Stomach (tissue), 9 donors: Measurements from ENCODE around the gene VKORC1L1. TPM values are rescaled to one million over a fixed set of nuclear protein-coding genes. Genes with fewer than 3 reads are reported as not detected.
"Not testable (repeated sequence)": the region's sequence is repeated elsewhere in the genome, so short reads cannot be mapped to it uniquely, and the experiment has no call there.

ENCODE experiments used
- DNase-seq, 2 donors: peaks; one replicate each; pipeline versions ENCODE4 v3.0.0 to v3.0.0-alpha.2; 2013 to 2019
- H3K27ac ChIP-seq, 5 donors: fragments of 200-600 bp in 4 of 5; sonication (generic) in 4 of 5; one replicate each; pipeline ENCODE4 v1.5.1; 2013 to 2019; ENCODE audit warnings: mild to moderate bottlenecking in 1 of 5, moderate library complexity in 1 of 5
- H3K27me3 ChIP-seq, 3 donors: fragments of 200-600 bp; sonication (generic); one replicate each; pipeline ENCODE4 v1.5.1; 2017 to 2019; ENCODE audit warnings: mixed run types in 1 of 3
- H3K36me3 ChIP-seq, 4 donors: fragments of 200-600 bp; sonication (generic); 1 replicate in 3 of 4; 2 replicates in 1 of 4; pipeline ENCODE4 v1.5.1; 2016 to 2019
- H3K4me1 ChIP-seq, 4 donors: fragments of 200-600 bp; sonication (generic); one replicate each; pipeline ENCODE4 v1.5.1; 2016 to 2019
- H3K4me3 ChIP-seq, 4 donors: fragments of 200-600 bp; sonication (generic) in 3 of 4; one replicate each; pipeline ENCODE4 v1.5.1; 2016 to 2019; ENCODE audit warnings: mild to moderate bottlenecking in 1 of 4
- H3K9me3 ChIP-seq, 4 donors: fragments of 200-600 bp; sonication (generic); one replicate each; pipeline ENCODE4 v1.5.1; 2016 to 2019
- CTCF ChIP-seq, 7 experiments: fragments of 450-650 bp in 4 of 7; fragments of 200-600 bp in 3 of 7; sonication (generic) in 3 of 7; IDR thresholded peaks; one replicate each; pipeline ENCODE4 v1.5.1; 2016 to 2019; ENCODE audit warnings: antibody characterized with exemption in 7 of 7, control low read depth in 2 of 7, mild to moderate bottlenecking in 1 of 7
- EP300 ChIP-seq: sonication (generic); formaldehyde crosslinking; IDR thresholded peaks from one replicate; pipeline ENCODE4 v1.6.1; 2017; ENCODE audit warnings: antibody characterized with exemption
- POLR2A ChIP-seq, 4 donors: fragments of 450-650 bp; IDR thresholded peaks; one replicate each; pipeline ENCODE4 v1.6.1; 2016; ENCODE audit warnings: antibody characterized with exemption in 4 of 4, control low read depth in 2 of 4, mild to moderate bottlenecking in 1 of 4, moderate library complexity in 1 of 4
- POLR2AphosphoS5 ChIP-seq, 3 donors: sonication (generic); formaldehyde crosslinking; IDR thresholded peaks; one replicate each; pipeline ENCODE4 v1.6.1; 2016; ENCODE audit warnings: antibody characterized with exemption in 3 of 3
- WGBS, 5 donors: extraction: QIAGEN DNeasy Blood & Tissue Kit in 3 of 5; methylation state at CpG; one replicate each; pipeline versions ENCODE4 v1.1.5 to v1.1.7; 2013 to 2018; 5-methylcytosine and 5-hydroxymethylcytosine counted together
- intact Hi-C: fragments of 100-400 bp; cut with DNase I; formaldehyde crosslinking; loops from one replicate; pipeline ENCODE4 v1.15.1; 2023; ENCODE audit warnings: low total_unique reads
- polyA plus RNA-seq, 3 donors: library from polyadenylated mRNA; stranded (reverse); fragments of 200-250 nt; gene quantifications; one replicate each; pipeline ENCODE4 v1.2.3, GENCODE V29; 2013
- total RNA-seq, 5 donors: library from RNA; depleted of rRNA; stranded (reverse); fragments of >200 nt; gene quantifications; one replicate each; pipeline versions ENCODE4 v1.1.0 to v1.2.3, GENCODE V29; 2014 to 2016
- donor health status: healthy with polysubstance abuse.
- donor health status: Bipolar disorder and iron deficiency.
- donor health status: healthy.

The VKORC1L1 gene
- total and polyA plus RNA-seq, 8 donors = 1.8 to 31.6 (median 6.5) TPM

DNA sequence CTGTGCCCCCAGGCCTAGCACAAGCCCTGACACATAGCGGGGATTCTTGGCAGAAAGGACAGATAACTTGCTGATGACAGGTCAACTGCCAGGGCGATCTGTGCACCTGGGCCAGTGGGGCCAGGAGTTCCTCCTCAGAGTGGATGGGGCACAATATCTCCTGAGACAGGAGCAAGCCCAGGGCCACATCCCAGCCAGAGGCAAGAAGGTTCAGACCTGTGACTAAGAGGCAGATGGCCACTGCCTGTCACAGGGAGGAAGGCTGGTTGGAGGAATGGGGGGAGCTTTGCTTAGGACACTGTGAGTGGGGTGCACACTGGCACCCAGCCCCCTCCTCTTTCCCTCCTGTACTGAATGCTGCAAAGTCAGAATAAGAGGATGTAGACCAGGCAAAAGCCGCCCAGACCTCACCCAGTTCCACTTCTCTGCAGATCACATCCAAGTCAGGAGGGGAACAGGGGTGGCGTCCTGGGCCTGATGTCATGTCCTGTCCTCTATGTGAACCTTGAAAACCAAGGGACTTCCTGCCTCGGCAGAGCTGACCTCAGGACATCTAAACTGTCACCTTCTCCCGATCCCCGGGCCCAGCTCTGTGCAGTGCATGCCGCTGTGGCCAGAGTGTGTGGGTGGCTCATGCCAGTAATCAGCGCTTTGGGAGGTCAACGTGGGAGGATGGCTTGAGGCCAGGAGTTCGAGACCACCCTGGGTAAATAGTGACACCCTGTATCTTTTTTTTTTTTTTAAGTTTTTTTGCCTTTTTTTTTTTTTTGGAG is 107.8 kb downstream of the VKORC1L1 start:
- no peaks in the 10 kb centered on the region for H3K9me3 ChIP-seq
- H3K4me1 ChIP-seq = peaks cover 13 to 32% (median 27%) of the 10 kb centered on the region in 4 donors
- peaks cover 19 to 47% (median 46%) of the 10 kb centered on the region in 4 donors for H3K36me3 ChIP-seq
- no peaks in the 10 kb centered on the region for H3K27me3 ChIP-seq
- 24 to 39% (median 32%) methylated on average over 9 to 11 of the region's 11 CpGs for WGBS, 5 donors
- intact Hi-C loops = no loop called here
- DNase-seq = peak; percentile 27 to 80
- peak overlapping the region; percentile 84 to 96 (median 89) for H3K4me3 ChIP-seq
- peak overlapping the region; percentile 5 to 88 (median 82) for H3K27ac ChIP-seq
- no peak for TF ChIP-seq CTCF (IDR thresholded peaks at IDR 0.05)
- TF ChIP-seq POLR2AphosphoS5 (IDR thresholded peaks at IDR 0.05) = peak in 1 of 3 donors; percentile 53
- TF ChIP-seq POLR2A (IDR thresholded peaks at IDR 0.05) = no peak
- no peak for TF ChIP-seq EP300

DNA sequence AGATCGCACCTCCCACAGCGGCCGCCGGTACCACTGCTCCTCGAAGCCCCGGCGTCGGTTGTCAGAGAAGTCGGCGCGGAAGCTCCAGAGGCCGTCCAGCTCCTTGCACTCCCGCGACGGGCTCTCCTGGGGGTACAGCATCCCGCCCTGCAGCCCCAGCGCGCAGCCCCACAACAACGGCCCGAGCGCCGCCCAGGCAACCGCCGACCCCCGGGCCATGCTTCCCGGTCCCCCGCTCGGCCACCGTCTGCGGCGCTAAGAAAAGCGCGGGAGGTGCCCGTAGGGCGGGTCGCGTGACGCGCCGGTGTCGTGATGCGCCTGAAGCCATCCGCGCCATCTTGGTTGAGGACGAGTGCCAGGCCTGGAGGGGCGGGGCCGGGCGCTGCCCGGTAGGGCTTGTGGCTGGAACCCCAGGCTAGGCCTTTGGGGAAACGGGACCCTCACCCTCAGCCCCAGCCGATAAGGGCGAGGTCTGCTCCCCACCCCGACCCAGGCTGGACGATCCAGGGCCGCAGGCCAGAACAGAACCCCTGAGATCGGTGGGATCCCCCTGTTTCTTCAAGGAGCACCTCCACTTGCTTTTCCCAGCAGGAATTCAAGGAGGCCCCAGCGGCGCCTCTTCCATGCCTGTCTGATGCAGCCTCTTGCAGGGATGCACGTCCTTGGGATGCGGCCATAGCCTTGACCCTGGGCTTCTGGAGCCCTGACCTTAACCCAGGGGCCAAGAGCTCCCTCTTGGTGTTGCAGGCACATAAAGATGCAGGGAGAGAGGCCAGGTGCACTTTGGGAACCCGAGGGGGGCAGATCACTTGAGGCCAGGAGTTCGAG is 109.3 kb downstream of the VKORC1L1 start, which contains the start of gene GUSB:
Gene GUSB, minus strand, starts transcription at position 249 of the 828 bp plus-strand sequence. Its CDS starts 30 bp downstream, at position 219.
- intact Hi-C loops = no loop called here
- Histone ChIP-seq H3K36me3 (peaks cover 12 to 32% (median 31%) of the 10 kb centered on the region in 4 donors), H3K27ac (peak within 1 kb of the TSS; percentile 76 to 90 (median 86)), H3K4me1 (peaks cover 13 to 32% (median 27%) of the 10 kb centered on the region in 4 donors), H3K27me3 (no peaks in the 10 kb centered on the region), H3K9me3 (no peaks in the 10 kb centered on the region), H3K4me3 (peak within 1 kb of the TSS; percentile 84 to 96 (median 89))
- peak; percentile 93 to 97 for DNase-seq
- WGBS, 5 donors = 2 to 6% (median 4%) methylated on average over 12 to 62 of the region's 62 CpGs
- peak; percentile 81 to 97 (median 86) for TF ChIP-seq POLR2AphosphoS5 (IDR thresholded peaks at IDR 0.05)
- TF ChIP-seq EP300 = no peak
- TF ChIP-seq POLR2A (IDR thresholded peaks at IDR 0.05) = peak in 2 of 4 donors; percentile 29 to 30
- TF ChIP-seq CTCF (IDR thresholded peaks at IDR 0.05) = no peak

GRCh38 chr7:65983965-65984658 is 111.2 kb downstream of the VKORC1L1 start:
- no peak for TF ChIP-seq CTCF (IDR thresholded peaks at IDR 0.05)
- TF ChIP-seq POLR2A (IDR thresholded peaks at IDR 0.05) = no peak
- TF ChIP-seq EP300 = no peak
- no peak for TF ChIP-seq POLR2AphosphoS5 (IDR thresholded peaks at IDR 0.05)
- no peak overlapping the region for H3K4me3 ChIP-seq
- 80 to 90% (median 86%) methylated on average over 10 of the region's 10 CpGs for WGBS, 5 donors
- H3K36me3 ChIP-seq = peaks cover 8 to 15% (median 12%) of the 10 kb centered on the region in 4 donors
- intact Hi-C loops = no loop called here
- H3K27ac ChIP-seq = no peak overlapping the region
- no peaks in the 10 kb centered on the region for H3K27me3 ChIP-seq
- H3K4me1 ChIP-seq = peaks cover 13 to 32% (median 27%) of the 10 kb centered on the region in 4 donors
- DNase-seq = peak in 1 of 2 donors; percentile 67
- no peaks in the 10 kb centered on the region for H3K9me3 ChIP-seq

DNA sequence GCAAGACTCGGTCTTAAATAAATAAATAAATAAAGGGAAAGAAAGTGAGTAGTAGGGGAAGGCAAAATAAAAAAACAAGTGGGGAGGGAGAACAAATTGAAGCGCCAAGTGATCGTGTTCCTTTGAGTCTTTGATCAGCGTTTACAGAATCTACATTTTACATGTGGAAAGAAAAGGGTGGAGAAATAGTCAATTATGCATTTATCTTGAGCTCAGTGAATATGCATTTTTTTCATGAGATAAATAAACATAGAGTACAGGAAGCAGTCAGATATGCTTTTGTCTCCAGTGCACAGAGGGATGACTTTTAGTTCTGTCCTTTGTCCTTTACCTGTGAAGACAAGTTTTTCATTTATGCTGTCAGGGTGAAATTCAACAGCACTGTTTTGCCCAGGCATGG is 115.2 kb downstream of the VKORC1L1 start:
- Histone ChIP-seq H3K27ac (no peak overlapping the region), H3K4me1 (no peaks in the 10 kb centered on the region), H3K27me3 (no peaks in the 10 kb centered on the region), H3K4me3 (no peak overlapping the region), H3K36me3 (no peaks in the 10 kb centered on the region), H3K9me3 (no peaks in the 10 kb centered on the region)
- DNase-seq = no peak
- WGBS, 5 donors = 55 to 68% (median 63%) methylated on average over 4 of the region's 4 CpGs
- TF ChIP-seq POLR2AphosphoS5 (IDR thresholded peaks at IDR 0.05) = no peak
- TF ChIP-seq CTCF (IDR thresholded peaks at IDR 0.05) = no peak
- intact Hi-C loops = no loop called here

GRCh38 chr7:65988503-65988902 is 115.6 kb downstream of the VKORC1L1 start:
- H3K36me3 ChIP-seq, H3K27ac ChIP-seq, H3K9me3 ChIP-seq, H3K4me1 ChIP-seq, H3K4me3 ChIP-seq, intact Hi-C loops, H3K27me3 ChIP-seq, DNase-seq: not testable (repeated sequence)
- WGBS, 5 donors = 83 to 97% (median 95%) methylated on average over 1 of the region's 1 CpG
